ENCODE data around the gene MBD3L2.
"Not testable (repeated sequence)": the region's sequence is repeated elsewhere in the genome, so short reads cannot be mapped to it uniquely, and the experiment has no call there.

The MBD3L2 gene

GRCh38 chr19:7063339-7063738, 14.2 kb downstream of the MBD3L2 start:
- no peak for DNase-seq

- no peak for DNase-seq
Observed at GRCh38 chr19:7063764-7064418, 14.8 kb downstream of the MBD3L2 start.

- not testable (repeated sequence) for DNase-seq
Observed at GRCh38 chr19:7067122-7067521, 18.0 kb downstream of the MBD3L2 start.

- DNase-seq, result no peak
Observed at GRCh38 chr19:7067716-7068115, 18.6 kb downstream of the MBD3L2 start.

- no peak for DNase-seq
Observed at GRCh38 chr19:7068599-7068998, 19.5 kb downstream of the MBD3L2 start.

GRCh38 chr19:7069042-7069903, 20.2 kb downstream of the MBD3L2 start, which contains the start of gene ZNF557:
ZNF557 (plus strand) TSS chr19:7069703; CDS start chr19:7075075, 5,372 bp downstream.
- peak; percentile 98 for DNase-seq

GRCh38 chr19:7069904-7070226, 20.7 kb downstream of the MBD3L2 start:
- no peak for DNase-seq

- no peak for DNase-seq
Observed at GRCh38 chr19:7072541-7072940, 23.4 kb downstream of the MBD3L2 start.

- no peak for DNase-seq
Observed at GRCh38 chr19:7074705-7075282, 25.7 kb downstream of the MBD3L2 start.

- no peak for DNase-seq
Observed at GRCh38 chr19:7076151-7076550, 27.0 kb downstream of the MBD3L2 start.

- no peak for DNase-seq
Observed at GRCh38 chr19:7078008-7078407, 28.9 kb downstream of the MBD3L2 start.

GRCh38 chr19:7083076-7083956, 34.2 kb downstream of the MBD3L2 start:
- no peak for DNase-seq

- no peak for DNase-seq
Observed at GRCh38 chr19:7088999-7089398, 39.9 kb downstream of the MBD3L2 start.

- no peak for DNase-seq
Observed at GRCh38 chr19:7098096-7098495, 49.0 kb downstream of the MBD3L2 start.

GRCh38 chr19:7098701-7099596, 49.8 kb downstream of the MBD3L2 start:
- DNase-seq, result peak; percentile 89

- DNase-seq, result no peak
Observed at GRCh38 chr19:7099597-7099921, 50.4 kb downstream of the MBD3L2 start.
